Measurements from ENCODE around the gene CD47. TPM values are rescaled to one million over a fixed set of nuclear protein-coding genes. Genes with fewer than 3 reads are reported as not detected.

CD47 gene
- total and polyA plus RNA-seq, 2 of the 13 experiments (the other 11 are each of a cell fraction or from before 2014, with no cell fraction given) = 3.3 to 6.5 TPM

GRCh38 chr3:108076564-108076963 is 14.3 kb downstream of the CD47 start:
- Histone ChIP-seq H4K20me1 (ENCODE audit: insufficient read depth, low read length) (no peaks in the 10 kb centered on the region), H3K27ac (ENCODE audit: extremely low read length, insufficient read depth, low read length) (no peak overlapping the region), H3K27me3 (ENCODE audit: control insufficient read depth in 1 of 2, insufficient read depth in 2 of 2, low read length in 2 of 2) (no peaks in the 10 kb centered on the region), H3K9ac (ENCODE audit: insufficient read depth, low read depth, low read length) (no peak overlapping the region), H3K4me3 (replicated peaks in 1 of 3; ENCODE audit: insufficient read depth in 1 of 3, low read depth in 2 of 3, low read length in 3 of 3) (no peak overlapping the region), H3K36me3 (replicated peaks in 1 of 2; ENCODE audit: control insufficient read depth in 1 of 2, insufficient read depth in 2 of 2, low read length in 2 of 2) (no peaks in the 10 kb centered on the region), H3K79me2 (ENCODE audit: insufficient read depth, low read length) (no peaks in the 10 kb centered on the region), H3K4me1 (ENCODE audit: insufficient read depth, low read length) (no peaks in the 10 kb centered on the region), H2AFZ (ENCODE audit: low read length) (no peak overlapping the region), H3K4me2 (ENCODE audit: low read depth, low read length) (no peak overlapping the region), H3K9me3 (ENCODE audit: low read length) (no peaks in the 10 kb centered on the region)
- CTCF ChIA-PET (ENCODE audit: low intra/inter-chr PET ratio, low total read pairs) = no interaction called here
- in situ Hi-C loops (cut with HindIII; ENCODE audit: extremely low pct_ligation_motif_present, low pct_unique_long_range_greater_than_20kb) (no loop called here), intact Hi-C loops (cut with micrococcal nuclease; ENCODE audit: unreplicated experiment) (no loop called here)
- DNase-seq (ENCODE audit: low spot score) = no peak
- WGBS (ENCODE audit: low lambda C conversion rate) = 13% methylated on average over 2 of the region's 2 CpGs
- TF ChIP-seq ERF (CRISPR knock-in tag; IDR thresholded peaks at IDR 0.05) (no peak), NCOA1 (CRISPR knock-in tag; IDR thresholded peaks at IDR 0.05) (no peak), IRF2 (CRISPR knock-in tag; IDR thresholded peaks at IDR 0.05) (no peak)
- POLR2A ChIA-PET = no interaction called here
- no peak for ATAC-seq
- no peak for FAIRE-seq
- BruUV-seq (replicated peaks) = no TSS peak

- TF ChIP-seq ZNF784 (CRISPR knock-in tag; IDR thresholded peaks at IDR 0.05; ENCODE audit: borderline replicate concordance) = no peak
- no peak for TF ChIP-seq JUND (CRISPR knock-in tag; IDR thresholded peaks at IDR 0.05)
- TF ChIP-seq ZNF124 (CRISPR knock-in tag; IDR thresholded peaks at IDR 0.05) = no peak
- no peak for TF ChIP-seq BRCA1 (CRISPR knock-in tag; IDR thresholded peaks at IDR 0.05)
- ChIA-PET CTCF (ENCODE audit: low intra/inter-chr PET ratio, low total read pairs) (no interaction called here), POLR2A (no interaction called here)
- Histone ChIP-seq H3K9me3 (ENCODE audit: low read length) (no peaks in the 10 kb centered on the region), H3K27ac (ENCODE audit: extremely low read length, insufficient read depth, low read length) (no peak overlapping the region), H2AFZ (ENCODE audit: low read length) (no peak overlapping the region), H3K36me3 (replicated peaks in 1 of 2; ENCODE audit: control insufficient read depth in 1 of 2, insufficient read depth in 2 of 2, low read length in 2 of 2) (no peaks in the 10 kb centered on the region), H3K4me3 (replicated peaks in 1 of 3; ENCODE audit: insufficient read depth in 1 of 3, low read depth in 2 of 3, low read length in 3 of 3) (no peak overlapping the region), H3K4me2 (ENCODE audit: low read depth, low read length) (no peak overlapping the region), H3K79me2 (ENCODE audit: insufficient read depth, low read length) (no peaks in the 10 kb centered on the region), H3K4me1 (ENCODE audit: insufficient read depth, low read length) (no peaks in the 10 kb centered on the region), H3K27me3 (ENCODE audit: control insufficient read depth in 1 of 2, insufficient read depth in 2 of 2, low read length in 2 of 2) (no peaks in the 10 kb centered on the region), H3K9ac (ENCODE audit: insufficient read depth, low read depth, low read length) (no peak overlapping the region), H4K20me1 (ENCODE audit: insufficient read depth, low read length) (no peaks in the 10 kb centered on the region)
- WGBS (ENCODE audit: low lambda C conversion rate) = 38% methylated on average over 5 of the region's 5 CpGs
- ATAC-seq (no peak), DNase-seq (ENCODE audit: low spot score) (no peak), FAIRE-seq (no peak)
- in situ Hi-C loops (cut with HindIII; ENCODE audit: extremely low pct_ligation_motif_present, low pct_unique_long_range_greater_than_20kb) = no loop called here
- BruUV-seq (replicated peaks) = no TSS peak
- intact Hi-C loops (cut with micrococcal nuclease; ENCODE audit: unreplicated experiment) = no loop called here
Measured at GRCh38 chr3:108073764-108074431, 16.9 kb downstream of the CD47 start.
